ENCODE results near the gene OGFR.

OGFR gene

GRCh38 chr20:62801284-62802010, 3.2 kb upstream of the OGFR start:
- no peak for ATAC-seq

DNA sequence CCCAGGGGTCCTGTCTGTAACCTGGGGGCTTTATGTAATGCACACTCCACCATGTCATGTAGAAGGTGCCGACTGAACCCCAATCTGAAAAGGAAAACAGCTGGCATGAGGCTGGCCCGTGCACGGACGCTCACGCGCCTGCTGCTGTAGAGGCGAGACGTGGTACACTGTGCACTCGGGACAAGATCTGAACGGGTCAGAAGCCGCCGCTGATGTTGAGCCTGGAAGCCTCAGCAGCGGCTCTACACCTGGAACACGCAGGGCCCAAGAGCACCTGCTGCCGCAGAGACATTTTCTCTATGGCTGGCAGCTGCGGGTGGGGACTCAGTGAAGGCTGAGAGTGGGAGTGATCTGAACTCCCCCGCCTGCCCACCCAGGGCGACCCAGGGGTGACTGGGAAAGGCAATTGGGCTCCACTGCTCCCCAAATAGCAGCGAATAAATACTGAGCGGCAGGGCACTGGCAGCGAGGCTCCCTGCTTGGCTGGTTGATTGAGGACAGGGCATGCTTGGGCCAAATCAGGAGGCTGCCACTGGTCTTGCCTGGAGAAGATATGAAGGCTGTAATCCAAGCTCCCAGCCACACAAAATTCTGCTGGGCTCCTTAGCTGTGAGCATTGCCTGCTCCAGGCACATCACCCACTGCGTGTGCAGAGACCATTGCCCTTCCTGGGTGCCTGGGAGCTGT, 2.5 kb upstream of the OGFR start:
- ATAC-seq = no peak

GRCh38 chr20:62804021-62804626, 511 bp upstream of the OGFR start:
- ATAC-seq = peak; percentile 10 to 21

DNA sequence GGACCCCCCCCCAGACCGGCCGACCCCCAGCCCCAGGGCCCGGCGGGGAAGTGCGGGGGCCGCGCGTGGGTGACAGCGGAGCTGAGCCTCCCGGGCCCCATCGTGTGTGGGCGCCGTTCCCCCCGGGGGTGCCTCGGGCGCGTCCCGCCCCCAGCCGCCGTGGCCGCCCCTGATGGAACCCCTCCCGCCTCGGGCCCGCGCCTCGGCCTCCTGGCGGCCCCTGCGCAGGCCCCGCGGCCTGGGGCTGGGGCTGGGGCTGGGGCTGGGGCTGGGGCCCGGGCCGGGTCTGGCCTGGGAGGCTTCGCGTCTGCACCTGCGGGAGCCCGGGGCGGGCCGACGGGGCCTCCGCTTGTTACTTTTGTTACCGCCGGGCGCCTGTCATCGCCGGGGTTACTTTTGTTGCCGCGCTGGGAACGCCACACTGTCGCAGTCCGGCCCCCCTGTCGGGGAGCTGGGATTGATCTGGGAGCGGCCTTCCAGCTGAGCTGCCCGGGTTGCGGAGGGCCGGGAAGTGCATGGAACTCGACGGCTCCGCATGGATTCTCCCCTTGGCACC, 598 bp downstream of the OGFR start:
- peak; percentile 32 to 36 for ATAC-seq

DNA sequence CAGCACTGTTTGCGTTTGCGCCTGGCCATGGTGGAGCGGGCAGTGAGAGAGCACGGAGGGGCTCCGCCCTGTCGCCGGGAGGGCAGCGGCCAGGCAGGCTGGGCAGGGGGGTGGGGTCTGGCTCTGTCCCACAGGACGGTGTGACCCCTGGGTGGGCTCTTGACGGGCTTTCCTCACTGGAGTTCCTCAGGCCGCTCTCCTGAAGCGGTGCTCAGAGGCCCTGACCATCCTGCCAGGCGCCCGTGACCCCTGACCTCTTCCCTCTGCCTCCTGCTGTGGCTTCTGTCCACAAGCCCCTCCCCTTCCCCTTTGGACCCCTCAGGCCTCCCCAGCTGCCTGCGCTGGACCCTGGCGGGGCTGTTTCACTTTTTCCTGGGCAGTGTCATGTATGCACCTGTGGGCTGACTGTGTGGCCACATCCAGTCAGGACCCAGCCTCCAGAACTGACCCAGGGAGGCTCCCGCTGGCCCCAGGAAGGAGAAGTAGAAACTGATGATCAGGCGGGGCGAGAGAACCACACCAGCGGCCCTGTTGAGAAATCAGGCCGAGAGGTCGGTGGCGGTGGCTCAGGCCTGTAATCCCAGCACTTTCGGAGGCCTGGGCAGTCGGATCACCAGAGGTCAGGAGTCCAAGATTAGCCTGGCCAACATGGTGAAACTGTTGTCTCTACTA, 1.2 kb downstream of the OGFR start:
- no peak for ATAC-seq

DNA sequence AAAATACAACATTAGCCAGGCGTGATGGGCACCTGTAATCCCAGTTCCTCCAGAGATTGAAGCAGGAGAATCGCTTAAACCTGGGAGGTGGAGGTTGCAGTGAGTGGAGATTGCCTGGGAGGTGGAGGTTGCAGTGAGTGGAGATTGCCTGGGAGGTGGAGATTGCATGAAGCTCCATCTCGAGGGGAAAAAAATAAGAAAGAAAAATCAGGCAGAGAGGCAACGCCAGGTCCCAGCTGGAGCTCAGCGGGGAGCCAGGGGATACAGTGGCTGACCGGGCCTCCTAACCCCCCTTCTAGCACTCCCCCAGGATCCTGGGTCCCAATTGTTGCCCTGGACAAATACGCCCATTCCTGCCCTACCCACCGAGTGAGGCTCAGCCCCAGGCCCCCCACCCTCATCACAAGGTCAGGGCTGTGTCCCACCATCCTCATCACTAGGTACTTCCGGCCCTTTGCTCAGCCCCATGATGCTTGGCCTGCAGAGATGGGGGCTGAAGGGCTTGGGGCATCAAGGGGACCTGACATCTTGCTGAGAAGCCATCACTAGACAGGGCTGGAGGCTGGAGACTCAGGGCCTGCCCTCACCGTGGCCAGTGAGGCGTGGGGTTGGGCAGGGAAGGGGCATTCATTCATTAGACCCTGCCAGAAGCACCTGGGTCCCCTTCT, 1.9 kb downstream of the OGFR start:
- no peak for ATAC-seq

GRCh38 chr20:62807444-62808210, 3.0 kb downstream of the OGFR start:
- no peak for ATAC-seq

DNA sequence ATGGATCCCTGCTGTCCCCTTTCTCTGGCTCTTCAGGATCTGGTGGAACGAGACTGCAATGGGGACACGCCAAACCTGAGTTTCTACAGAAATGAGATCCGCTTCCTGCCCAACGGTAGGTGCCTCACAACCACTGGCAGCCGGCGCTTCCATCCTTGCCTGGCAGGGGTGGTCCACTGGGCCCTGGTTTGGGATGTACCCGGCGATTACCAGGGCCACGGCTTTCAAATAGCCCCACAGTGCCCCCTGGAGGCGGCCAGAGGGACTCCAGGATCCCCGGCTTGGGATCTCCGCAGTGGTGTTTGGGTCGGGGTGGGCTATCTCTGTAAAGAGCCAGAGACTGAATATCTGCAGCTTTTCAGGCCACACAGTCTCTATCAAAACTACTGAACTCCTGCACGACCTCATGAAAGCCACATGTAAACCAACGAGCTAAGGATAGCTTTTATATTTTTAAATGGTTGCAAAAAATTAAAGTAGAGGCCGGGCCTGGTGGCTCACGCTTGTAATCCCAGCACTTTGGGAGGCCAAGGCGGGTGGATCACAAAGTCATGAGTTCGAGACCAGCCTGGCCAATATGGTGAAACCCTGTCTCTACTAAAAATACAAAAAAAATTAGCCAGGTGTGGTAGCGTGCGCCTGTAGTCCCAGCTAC, 3.7 kb downstream of the OGFR start:
- peak; percentile 56 to 59 for ATAC-seq

DNA sequence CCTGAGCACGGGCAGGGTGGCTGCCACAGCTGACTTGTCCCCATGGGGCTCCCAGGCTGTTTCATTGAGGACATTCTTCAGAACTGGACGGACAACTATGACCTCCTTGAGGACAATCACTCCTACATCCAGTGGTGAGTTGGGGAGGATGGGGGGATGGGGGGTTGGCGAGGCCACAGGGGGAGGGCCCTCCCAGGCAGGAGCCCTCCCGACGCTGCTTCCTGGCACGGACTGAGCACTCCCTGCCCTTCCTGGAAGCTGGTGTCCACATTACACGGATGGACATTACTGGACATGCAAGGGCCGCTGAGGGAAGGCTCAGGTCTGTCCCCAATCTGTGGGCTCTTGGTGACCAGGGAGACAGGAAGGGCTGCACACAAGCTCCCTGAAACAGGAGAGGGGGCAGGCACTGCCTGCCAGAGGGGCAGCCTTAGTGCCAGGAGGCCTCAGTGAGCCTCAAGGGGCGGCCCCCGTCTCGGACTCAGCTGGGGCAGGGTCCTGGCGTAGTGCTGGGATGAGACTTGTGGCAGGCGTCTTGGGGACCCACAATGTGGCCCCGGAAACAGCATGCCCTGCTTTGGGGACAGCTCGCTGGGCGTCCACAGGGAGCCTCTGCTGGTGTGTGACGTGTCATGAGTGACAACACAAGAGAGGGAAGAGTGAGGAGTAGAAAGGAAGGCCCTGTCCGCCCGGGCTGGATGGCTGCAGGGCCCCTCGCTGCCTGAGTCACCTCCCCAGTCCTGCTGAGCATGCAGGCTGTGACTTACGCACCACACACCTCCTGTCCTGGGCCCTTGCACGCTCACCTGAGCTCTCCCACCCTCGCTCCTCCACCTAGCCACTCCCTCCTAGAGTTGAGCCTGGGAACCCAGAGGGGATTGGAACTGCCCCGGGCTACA, 5.1 kb downstream of the OGFR start:
- ATAC-seq = no peak

DNA sequence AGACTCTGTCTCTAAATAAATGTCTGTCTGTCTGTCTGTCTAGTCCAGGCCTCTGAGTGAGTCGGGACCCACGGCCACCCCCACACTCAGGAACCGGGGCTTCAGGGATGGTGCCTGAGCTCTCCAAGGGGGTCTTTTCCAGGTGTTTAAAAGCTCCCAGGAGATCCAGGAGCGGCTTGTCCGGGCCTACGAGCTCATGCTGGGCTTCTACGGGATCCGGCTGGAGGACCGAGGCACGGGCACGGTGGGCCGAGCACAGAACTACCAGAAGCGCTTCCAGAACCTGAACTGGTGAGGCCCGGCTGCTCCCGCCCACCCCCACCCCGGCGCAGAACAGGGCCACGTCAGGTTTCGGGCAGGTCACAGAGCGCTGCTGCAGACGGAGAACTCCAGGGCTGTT, 6.7 kb downstream of the OGFR start:
- ATAC-seq = no peak

DNA sequence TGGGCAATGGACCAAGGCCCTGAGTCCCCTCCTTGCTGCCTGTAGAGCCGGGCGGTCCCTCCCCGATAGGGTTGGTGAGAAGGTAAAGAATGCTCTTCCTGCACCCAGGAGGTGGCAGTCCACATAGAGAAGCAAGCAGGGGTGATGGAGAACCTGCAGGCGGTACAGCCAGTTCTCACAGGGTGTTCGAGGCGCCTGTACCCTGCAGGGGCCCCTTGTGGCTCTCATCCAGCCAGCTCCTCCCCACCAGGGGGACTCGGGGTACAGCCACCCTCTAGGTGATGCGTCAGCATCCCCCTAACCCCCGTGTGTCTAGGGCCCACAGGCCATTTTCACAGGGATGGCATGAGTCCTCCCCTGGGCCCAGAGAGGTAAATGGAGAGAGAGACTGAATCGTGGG, 7.1 kb downstream of the OGFR start:
- no peak for ATAC-seq

DNA sequence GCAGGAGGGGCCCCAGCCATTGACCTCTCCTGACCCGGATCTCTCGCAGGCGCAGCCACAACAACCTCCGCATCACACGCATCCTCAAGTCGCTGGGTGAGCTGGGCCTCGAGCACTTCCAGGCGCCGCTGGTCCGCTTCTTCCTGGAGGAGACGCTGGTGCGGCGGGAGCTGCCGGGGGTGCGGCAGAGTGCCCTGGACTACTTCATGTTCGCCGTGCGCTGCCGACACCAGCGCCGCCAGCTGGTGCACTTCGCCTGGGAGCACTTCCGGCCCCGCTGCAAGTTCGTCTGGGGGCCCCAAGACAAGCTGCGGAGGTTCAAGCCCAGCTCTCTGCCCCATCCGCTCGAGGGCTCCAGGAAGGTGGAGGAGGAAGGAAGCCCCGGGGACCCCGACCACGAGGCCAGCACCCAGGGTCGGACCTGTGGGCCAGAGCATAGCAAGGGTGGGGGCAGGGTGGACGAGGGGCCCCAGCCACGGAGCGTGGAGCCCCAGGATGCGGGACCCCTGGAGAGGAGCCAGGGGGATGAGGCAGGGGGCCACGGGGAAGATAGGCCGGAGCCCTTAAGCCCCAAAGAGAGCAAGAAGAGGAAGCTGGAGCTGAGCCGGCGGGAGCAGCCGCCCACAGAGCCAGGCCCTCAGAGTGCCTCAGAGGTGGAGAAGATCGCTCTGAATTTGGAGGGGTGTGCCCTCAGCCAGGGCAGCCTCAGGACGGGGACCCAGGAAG, 7.7 kb downstream of the OGFR start:
- ATAC-seq = no peak

GRCh38 chr20:62812907-62813200, 8.2 kb downstream of the OGFR start:
- ATAC-seq = no peak

- ATAC-seq = no peak
Measured at GRCh38 chr20:62813588-62813987, 9.0 kb downstream of the OGFR start.

- ATAC-seq = no peak
Measured at GRCh38 chr20:62814060-62814708, 9.5 kb downstream of the OGFR start.

DNA sequence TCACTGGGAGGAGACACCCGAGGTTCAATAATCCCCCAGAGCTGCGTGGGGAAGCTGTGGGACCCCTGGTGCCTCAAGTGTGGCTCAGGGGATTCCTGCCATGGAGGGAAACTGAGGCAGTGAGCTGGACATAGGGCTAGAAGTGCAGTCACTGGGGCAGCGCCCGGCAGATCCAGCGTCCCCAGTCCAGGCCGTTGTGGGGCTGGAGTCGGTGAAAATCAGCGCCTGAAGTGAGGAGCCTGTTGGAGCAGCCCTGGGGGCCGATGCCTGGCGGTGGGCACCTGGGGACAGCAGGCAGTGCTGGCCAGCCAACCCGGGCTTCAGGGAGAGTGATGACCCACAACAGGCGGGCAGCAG, 10.1 kb downstream of the OGFR start:
- ATAC-seq = no peak

- peak in 1 of 2 donors; percentile 22 for ATAC-seq
Measured at GRCh38 chr20:62815066-62815991, 10.7 kb downstream of the OGFR start.

All from activated CD4-positive, CD25-positive, alpha-beta regulatory T cell treated with anti-CD3 and anti-CD28 coated beads, Interleukin-2, amount 50 U/mL, for 24 hours (primary cell).